ENCODE data around the gene PDZD2.
A peak's percentile ranks its signal among the peaks of the same experiment; 100 is the strongest.
"Not testable (repeated sequence)": the region's sequence is repeated elsewhere in the genome, so short reads cannot be mapped to it uniquely, and the experiment has no call there.

The PDZD2 gene

GRCh38 chr5:32072054-32072453 is 433.1 kb downstream of the PDZD2 start:
- Mint-ChIP-seq H3K27ac (no peak overlapping the region), H3K4me1 (ENCODE audit: low read depth) (peaks cover 3% of the 10 kb centered on the region), H3K9me3 (no peaks in the 10 kb centered on the region), H3K27me3 (no peaks in the 10 kb centered on the region), H3K36me3 (ENCODE audit: low read depth) (no peaks in the 10 kb centered on the region), H3K4me3 (no peak overlapping the region)
- DNase-seq = no peak

GRCh38 chr5:32074401-32074800 is 435.5 kb downstream of the PDZD2 start:
- Mint-ChIP-seq H3K36me3 (ENCODE audit: low read depth) (no peaks in the 10 kb centered on the region), H3K27me3 (no peaks in the 10 kb centered on the region), H3K4me1 (ENCODE audit: low read depth) (peaks cover 3% of the 10 kb centered on the region), H3K4me3 (no peak overlapping the region), H3K9me3 (no peaks in the 10 kb centered on the region), H3K27ac (no peak overlapping the region)
- DNase-seq = no peak

- H3K9me3 Mint-ChIP-seq = no peaks in the 10 kb centered on the region
- no peak overlapping the region for H3K27ac Mint-ChIP-seq
- H3K27me3 Mint-ChIP-seq = no peaks in the 10 kb centered on the region
- DNase-seq = no peak
- no peaks in the 10 kb centered on the region for H3K36me3 Mint-ChIP-seq (ENCODE audit: low read depth)
- no peak overlapping the region for H3K4me3 Mint-ChIP-seq
- H3K4me1 Mint-ChIP-seq (ENCODE audit: low read depth) = no peaks in the 10 kb centered on the region
Measured at GRCh38 chr5:32076699-32077695, 438.1 kb downstream of the PDZD2 start.

GRCh38 chr5:32078855-32079254 is 439.9 kb downstream of the PDZD2 start:
- not testable (repeated sequence) for DNase-seq; H3K27me3 Mint-ChIP-seq; H3K36me3 Mint-ChIP-seq (ENCODE audit: low read depth)

GRCh38 chr5:32080565-32080964 is 441.6 kb downstream of the PDZD2 start:
- H3K36me3 Mint-ChIP-seq (ENCODE audit: low read depth); DNase-seq; H3K27ac Mint-ChIP-seq; H3K4me1 Mint-ChIP-seq (ENCODE audit: low read depth); H3K4me3 Mint-ChIP-seq; H3K27me3 Mint-ChIP-seq; H3K9me3 Mint-ChIP-seq: not testable (repeated sequence)

More at GRCh38 chr5:32078855-32079254, 439.9 kb downstream of the PDZD2 start:
- not testable (repeated sequence) for H3K4me1 Mint-ChIP-seq (ENCODE audit: low read depth); H3K27ac Mint-ChIP-seq; H3K9me3 Mint-ChIP-seq; H3K4me3 Mint-ChIP-seq

GRCh38 chr5:32082701-32083100 is 443.8 kb downstream of the PDZD2 start:
- DNase-seq = no peak
- Mint-ChIP-seq H3K4me1 (ENCODE audit: low read depth) (no peaks in the 10 kb centered on the region), H3K36me3 (ENCODE audit: low read depth) (no peaks in the 10 kb centered on the region), H3K9me3 (no peaks in the 10 kb centered on the region), H3K27me3 (no peaks in the 10 kb centered on the region), H3K4me3 (no peak overlapping the region), H3K27ac (peak overlapping the region; percentile 45)

GRCh38 chr5:32083981-32084430 is 445.1 kb downstream of the PDZD2 start:
- H3K9me3 Mint-ChIP-seq = no peaks in the 10 kb centered on the region
- no peaks in the 10 kb centered on the region for H3K36me3 Mint-ChIP-seq (ENCODE audit: low read depth)
- no peaks in the 10 kb centered on the region for H3K4me1 Mint-ChIP-seq (ENCODE audit: low read depth)
- DNase-seq = no peak
- H3K4me3 Mint-ChIP-seq = no peak overlapping the region
- no peaks in the 10 kb centered on the region for H3K27me3 Mint-ChIP-seq
- no peak overlapping the region for H3K27ac Mint-ChIP-seq

GRCh38 chr5:32087086-32088082 is 448.5 kb downstream of the PDZD2 start:
- no peaks in the 10 kb centered on the region for H3K9me3 Mint-ChIP-seq
- no peaks in the 10 kb centered on the region for H3K27me3 Mint-ChIP-seq
- no peaks in the 10 kb centered on the region for H3K36me3 Mint-ChIP-seq (ENCODE audit: low read depth)
- H3K4me1 Mint-ChIP-seq (ENCODE audit: low read depth) = no peaks in the 10 kb centered on the region
- H3K4me3 Mint-ChIP-seq = no peak overlapping the region
- no peak for DNase-seq
- H3K27ac Mint-ChIP-seq = no peak overlapping the region

- peaks cover 4% of the 10 kb centered on the region for H3K4me1 Mint-ChIP-seq (ENCODE audit: low read depth)
- H3K4me3 Mint-ChIP-seq = no peak overlapping the region
- no peaks in the 10 kb centered on the region for H3K36me3 Mint-ChIP-seq (ENCODE audit: low read depth)
- H3K27me3 Mint-ChIP-seq = no peaks in the 10 kb centered on the region
- no peaks in the 10 kb centered on the region for H3K9me3 Mint-ChIP-seq
- H3K27ac Mint-ChIP-seq = no peak overlapping the region
- DNase-seq = no peak
Measured at GRCh38 chr5:32088214-32088613, 449.3 kb downstream of the PDZD2 start.

- Mint-ChIP-seq H3K9me3 (no peaks in the 10 kb centered on the region), H3K27ac (peak overlapping the region; percentile 20), H3K36me3 (ENCODE audit: low read depth) (no peaks in the 10 kb centered on the region)
Measured at GRCh38 chr5:32089146-32090000, 450.4 kb downstream of the PDZD2 start.

GRCh38 chr5:32090026-32090754 is 451.3 kb downstream of the PDZD2 start:
- no peaks in the 10 kb centered on the region for H3K9me3 Mint-ChIP-seq
- H3K4me1 Mint-ChIP-seq (ENCODE audit: low read depth) = peaks cover 6% of the 10 kb centered on the region

More at GRCh38 chr5:32089146-32090000, 450.4 kb downstream of the PDZD2 start:
- H3K4me3 Mint-ChIP-seq = no peak overlapping the region
- peaks cover 6% of the 10 kb centered on the region for H3K4me1 Mint-ChIP-seq (ENCODE audit: low read depth)
- H3K27me3 Mint-ChIP-seq = no peaks in the 10 kb centered on the region
- no peak for DNase-seq

GRCh38 chr5:32090755-32091128 is 451.8 kb downstream of the PDZD2 start:
- DNase-seq = no peak
- H3K27ac Mint-ChIP-seq = peak overlapping the region; percentile 33
- H3K36me3 Mint-ChIP-seq (ENCODE audit: low read depth) = no peaks in the 10 kb centered on the region
- H3K27me3 Mint-ChIP-seq = no peaks in the 10 kb centered on the region
- H3K4me1 Mint-ChIP-seq (ENCODE audit: low read depth) = peaks cover 6% of the 10 kb centered on the region
- H3K4me3 Mint-ChIP-seq = no peak overlapping the region
- no peaks in the 10 kb centered on the region for H3K9me3 Mint-ChIP-seq

More at GRCh38 chr5:32090026-32090754, 451.3 kb downstream of the PDZD2 start:
- Mint-ChIP-seq H3K4me3 (no peak overlapping the region), H3K27me3 (no peaks in the 10 kb centered on the region), H3K36me3 (ENCODE audit: low read depth) (no peaks in the 10 kb centered on the region), H3K27ac (no peak overlapping the region)
- DNase-seq = no peak
